Bone marrow (tissue), 2 donors: Measurements from ENCODE around the gene CMTM7.

ENCODE experiments used
- DNase-seq, 2 donors: peaks; one replicate each; lab custom pipeline; 2025; lab: John Stamatoyannopoulos, UW

CMTM7 gene

GRCh38 chr3:32391643-32392535 lies at the start of gene CMTM7:
Gene CMTM7 (plus strand): TSS chr3:32391853. CDS start chr3:32391907, 54 bp downstream.
- DNase-seq, result peak; percentile 39 to 71

GRCh38 chr3:32347343-32348125 lies 44.1 kb upstream of the CMTM7 start:
- DNase-seq, result no peak

- DNase-seq, result no peak
Observed at GRCh38 chr3:32349184-32349583, 42.5 kb upstream of the CMTM7 start.

- no peak for DNase-seq
Observed at GRCh38 chr3:32352563-32352962, 39.1 kb upstream of the CMTM7 start.

- no peak for DNase-seq
Observed at GRCh38 chr3:32353351-32353750, 38.3 kb upstream of the CMTM7 start.

- no peak for DNase-seq
Observed at GRCh38 chr3:32354362-32354778, 37.3 kb upstream of the CMTM7 start.

GRCh38 chr3:32355751-32356291 lies 35.8 kb upstream of the CMTM7 start:
- DNase-seq, result no peak

GRCh38 chr3:32359766-32360492 lies 31.7 kb upstream of the CMTM7 start:
- no peak for DNase-seq

GRCh38 chr3:32360493-32360827 lies 31.2 kb upstream of the CMTM7 start:
- no peak for DNase-seq

- DNase-seq, result no peak
Observed at GRCh38 chr3:32366638-32367397, 24.8 kb upstream of the CMTM7 start.

GRCh38 chr3:32367442-32367841 lies 24.2 kb upstream of the CMTM7 start:
- DNase-seq, result no peak

GRCh38 chr3:32371461-32372212 lies 20.0 kb upstream of the CMTM7 start:
- DNase-seq, result no peak

GRCh38 chr3:32372213-32372490 lies 19.5 kb upstream of the CMTM7 start:
- DNase-seq, result no peak

- DNase-seq, result no peak
Observed at GRCh38 chr3:32373276-32373675, 18.4 kb upstream of the CMTM7 start.

- no peak for DNase-seq
Observed at GRCh38 chr3:32373844-32374243, 17.8 kb upstream of the CMTM7 start.

GRCh38 chr3:32374788-32375595 lies 16.7 kb upstream of the CMTM7 start:
- DNase-seq, result peak in 1 of 2 donors; percentile 61

GRCh38 chr3:32375596-32375930 lies 16.1 kb upstream of the CMTM7 start:
- DNase-seq, result no peak

- peak in 1 of 2 donors; percentile 37 for DNase-seq
Observed at GRCh38 chr3:32376115-32376514, 15.5 kb upstream of the CMTM7 start.

- no peak for DNase-seq
Observed at GRCh38 chr3:32379831-32380500, 11.7 kb upstream of the CMTM7 start.

GRCh38 chr3:32381922-32382321 lies 9.7 kb upstream of the CMTM7 start:
- no peak for DNase-seq
